Measurements from ENCODE around the gene NUBP1.

DNA sequence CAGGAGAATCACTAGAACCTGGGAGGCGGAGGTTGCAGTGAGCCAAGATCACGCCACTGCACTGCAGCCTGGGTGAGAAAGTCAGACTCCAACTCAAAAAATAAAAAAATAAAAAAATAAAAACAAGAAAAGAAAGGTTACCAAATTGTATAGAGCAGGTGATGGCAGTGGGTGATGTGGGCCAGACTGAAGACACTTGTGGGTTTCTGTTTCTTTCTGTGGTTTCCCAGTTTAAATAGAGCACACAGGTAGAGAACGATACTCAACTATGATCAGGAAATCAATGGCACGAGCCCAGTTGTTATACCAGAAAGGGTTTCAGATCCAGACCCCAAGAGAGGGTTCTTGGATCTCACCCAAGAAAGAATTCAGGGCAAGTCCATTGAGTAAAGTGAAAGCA lies 32.6 kb downstream of the NUBP1 start:
- TF ChIP-seq POLR2A (IDR thresholded peaks at IDR 0.05; ENCODE audit: low read length) = no peak
- no peak for TF ChIP-seq GATA1 (IDR thresholded peaks at IDR 0.05; ENCODE audit: low read depth, low read length)
